Measurements from ENCODE around the gene SPRY1.

DNA sequence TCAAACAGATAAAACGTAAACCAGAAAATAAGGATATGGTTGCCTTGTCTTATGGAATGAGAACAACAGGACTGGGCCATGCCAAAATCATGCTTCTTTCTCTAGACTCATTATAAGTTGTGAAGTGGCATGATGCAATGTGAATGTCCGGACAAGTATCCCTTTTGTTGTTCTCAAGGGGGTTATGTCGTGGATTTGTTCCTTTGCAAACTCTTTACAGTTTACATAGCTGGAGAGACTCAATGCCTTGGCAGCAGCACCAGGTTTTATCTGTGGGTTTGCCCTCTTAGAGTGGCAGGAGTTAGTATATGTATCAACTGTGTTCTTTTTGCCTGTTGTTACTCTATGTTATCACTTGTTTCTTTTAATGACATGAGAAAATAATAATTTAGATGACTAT is 41.4 kb downstream of the SPRY1 start:
- TF ChIP-seq CTCF (IDR thresholded peaks at IDR 0.05) (no peak), POLR2A (IDR thresholded peaks at IDR 0.05) (no peak)
